SK-N-MC (cell line): ENCODE results near the gene ZFAND3.

Experiments
- EZH2 ChIP-seq: fragments of 200-600 bp; sonication (generic); IDR thresholded peaks from one replicate; pipeline ENCODE4 v1.6.1; 2017; ENCODE audit warnings: antibody characterized with exemption
- POLR2AphosphoS5 ChIP-seq: IDR thresholded peaks from 2 replicates; pipeline ENCODE4 v1.6.1; 2012; ENCODE audit warnings: mild to moderate bottlenecking, low read depth, low read length, borderline replicate concordance

DNA sequence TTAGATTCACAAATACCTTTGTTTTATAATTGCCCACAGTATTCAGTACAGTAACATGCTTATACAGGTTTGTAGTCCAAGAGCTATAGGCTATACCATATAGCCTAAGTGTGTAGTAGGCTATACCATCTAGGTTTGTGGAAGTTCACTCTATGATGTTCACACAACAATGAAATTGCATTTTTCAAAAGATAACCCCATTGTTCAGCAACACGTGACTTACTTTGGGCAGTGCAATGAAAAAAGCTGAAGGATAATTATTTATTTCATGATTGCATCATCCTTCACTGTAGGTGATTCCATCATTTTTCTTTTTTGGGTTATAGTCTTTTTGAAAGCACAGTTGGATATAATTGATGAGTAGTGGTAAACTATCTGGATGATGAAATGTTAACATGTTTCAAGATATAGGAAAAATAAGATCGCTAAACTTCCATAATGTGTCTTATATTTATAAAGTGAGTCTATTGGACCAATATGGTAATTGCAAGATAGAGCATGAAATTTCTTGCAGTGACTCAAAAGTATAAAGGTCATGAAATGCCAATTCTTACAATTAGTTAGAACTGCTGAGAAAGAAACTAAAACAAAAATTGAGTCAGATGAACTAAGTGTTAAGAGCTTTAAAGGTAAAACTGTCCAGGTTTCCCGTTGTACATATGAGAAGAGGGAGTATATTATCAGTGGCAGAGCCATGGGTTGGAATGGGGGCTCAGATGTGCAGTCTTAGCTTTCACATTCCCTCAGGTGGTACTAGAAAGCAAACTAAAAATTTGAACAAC is 164.4 kb downstream of the ZFAND3 start:
- no peak for TF ChIP-seq POLR2AphosphoS5
- no peak for TF ChIP-seq EZH2
